Keratinocyte (primary cell): ENCODE results near the gene NUP210L. TPM values are rescaled to one million over a fixed set of nuclear protein-coding genes. Genes with fewer than 3 reads are reported as not detected.

Experiments
- DNase-seq: peaks from one replicate; pipeline ENCODE4 v3.0.0-alpha.2; 2011; ENCODE audit warnings: low read depth, missing footprints, low spot score
- FAIRE-seq: peaks from 2 replicates; lab custom pipeline; 2011; peaks lifted over from hg19 to GRCh38; lab: Jason Lieb, UNC
- H2AFZ ChIP-seq: 2 replicates; pipeline ENCODE4 v1.6.0; 2012; ENCODE audit warnings: low read length, control low read depth, inconsistent platforms; ENCODE audit not compliant: control insufficient read depth
- H3K27ac ChIP-seq: 2 replicates; pipeline ENCODE4 v1.5.1; 2011; ENCODE audit warnings: low read length; ENCODE audit not compliant: control insufficient read depth, insufficient read depth
- H3K27me3 ChIP-seq: 3 replicates; pipeline ENCODE4 v1.6.0; 2011; ENCODE audit warnings: low read length; ENCODE audit not compliant: control insufficient read depth, insufficient read depth; ENCODE audit errors: extremely low read depth
- H3K36me3 ChIP-seq, 2 experiments: 2 replicates in 1 of 2; 3 replicates in 1 of 2; pipeline ENCODE4 v1.5.1; 2011; ENCODE audit warnings: low read length in 2 of 2, mild to moderate bottlenecking in 1 of 2; ENCODE audit not compliant: control insufficient read depth in 2 of 2, insufficient read depth in 2 of 2; ENCODE audit errors: extremely low read depth in 1 of 2
- H3K4me1 ChIP-seq: 3 replicates; pipeline ENCODE4 v1.5.1; 2011; ENCODE audit warnings: low read length; ENCODE audit not compliant: control insufficient read depth, insufficient read depth; ENCODE audit errors: extremely low read depth
- H3K4me2 ChIP-seq: 3 replicates; pipeline ENCODE4 v1.6.0; 2011; ENCODE audit warnings: low read depth, low read length; ENCODE audit not compliant: control insufficient read depth, insufficient read depth; ENCODE audit errors: extremely low read depth
- H3K4me3 ChIP-seq, 3 experiments: fragments of 200-600 bp in 1 of 3; sonication (generic) in 1 of 3; 2 replicates in 2 of 3; 3 replicates in 1 of 3; pipeline ENCODE4 v1.5.1; 2011 to 2016; ENCODE audit warnings: low read length in 3 of 3, mild to moderate bottlenecking in 3 of 3, control low read depth in 2 of 3, inconsistent platforms in 1 of 3, low read depth in 1 of 3, mixed read lengths in 1 of 3, mixed run types in 1 of 3, moderate library complexity in 1 of 3; ENCODE audit not compliant: control insufficient read depth in 2 of 3, insufficient read depth in 2 of 3; ENCODE audit errors: extremely low read depth in 1 of 3
- H3K79me2 ChIP-seq: 2 replicates; pipeline ENCODE4 v1.6.0; 2012; ENCODE audit warnings: low read length; ENCODE audit not compliant: control insufficient read depth, insufficient read depth
- H3K9ac ChIP-seq: 3 replicates; pipeline ENCODE4 v1.6.0; 2011; ENCODE audit warnings: low read length; ENCODE audit not compliant: control insufficient read depth, insufficient read depth; ENCODE audit errors: extremely low read depth
- H3K9me1 ChIP-seq: 3 replicates; pipeline ENCODE4 v1.6.0; 2011; ENCODE audit warnings: low read length; ENCODE audit not compliant: control insufficient read depth, insufficient read depth; ENCODE audit errors: extremely low read depth
- H3K9me3 ChIP-seq: 2 replicates; pipeline ENCODE4 v1.5.1; 2012; ENCODE audit warnings: low read depth, low read length; ENCODE audit not compliant: control insufficient read depth
- H4K20me1 ChIP-seq: 3 replicates; pipeline ENCODE4 v1.6.0; 2011; ENCODE audit warnings: low read length; ENCODE audit not compliant: control insufficient read depth, insufficient read depth; ENCODE audit errors: extremely low read depth
- CTCF ChIP-seq, 3 experiments: IDR thresholded peaks in 1 of 3; conservative IDR thresholded peaks in 1 of 3; optimal IDR thresholded peaks in 1 of 3; 2 replicates in 2 of 3; 3 replicates in 1 of 3; pipeline versions ENCODE3 to v1.5.1; 2011; ENCODE audit warnings: low read length in 3 of 3, mild to moderate bottlenecking in 3 of 3, moderate library complexity in 2 of 3, control low read depth in 1 of 3, inconsistent platforms in 1 of 3; ENCODE audit not compliant: insufficient read depth in 2 of 3; ENCODE audit errors: extremely low read depth in 1 of 3
- EZH2 ChIP-seq: IDR thresholded peaks from one replicate; pipeline ENCODE4 v1.6.1; 2012; ENCODE audit warnings: inconsistent platforms, mild to moderate bottlenecking, low read length, moderate library complexity
- dilution Hi-C: fragments of 300-500 bp; cut with MboI; formaldehyde crosslinking; loops from one replicate; pipeline ENCODE4 v1.7.0; 2020; ENCODE audit warnings: low sequenced_read_pairs; ENCODE audit not compliant: extremely low pct_ligation_motif_present
- polyA plus RNA-seq, 5 experiments: library from polyadenylated mRNA; depleted of rRNA in 3 of 5; stranded (reverse) in 3 of 5; stranded (forward) in 1 of 5; unstranded in 1 of 5; fragments of >200 nt; gene quantifications; 1 replicate in 1 of 5; 2 replicates in 3 of 5; 3 replicates in 1 of 5; pipeline versions ENCODE4 v1.2.1 to v1.2.3, GENCODE V29; 2011 to 2012; ENCODE audit warnings: missing spikeins in 2 of 5, low read depth in 1 of 5, low replicate concordance in 1 of 5

NUP210L gene
- polyA plus RNA-seq, 1 donor (not counting 4 experiments of a cell fraction or from before 2014, with no cell fraction given) = 0.01 TPM

- Histone ChIP-seq H3K4me1 (no peaks in the 10 kb centered on the region), H3K9me3 (no peaks in the 10 kb centered on the region), H3K27me3 (no peaks in the 10 kb centered on the region), H3K79me2 (peaks cover 19% of the 10 kb centered on the region), H3K9ac (no peak overlapping the region), H4K20me1 (peaks cover 10% of the 10 kb centered on the region), H3K36me3 (peaks cover 12 to 49% of the 10 kb centered on the region in 2 experiments), H3K9me1 (peaks cover 5% of the 10 kb centered on the region), H3K4me2 (no peak overlapping the region), H3K4me3 (no peak overlapping the region), H2AFZ (no peak overlapping the region), H3K27ac (no peak overlapping the region)
- TF ChIP-seq CTCF (optimal IDR thresholded peaks at IDR 0.05 in 1 of 3, IDR thresholded peaks at IDR 0.05 in 1 of 3, conservative IDR thresholded peaks at IDR 0.05 in 1 of 3; ENCODE audit: extremely low read depth in 1 of 3, insufficient read depth in 2 of 3, low read length in 3 of 3) (no peak), EZH2 (no peak)
- DNase-seq (no peak), FAIRE-seq (no peak)
- dilution Hi-C loops = no loop called here
These were observed 2.8 kb upstream of the NUP210L start for GRCh38 chr1:154157520-154158306.

- H2AFZ ChIP-seq = no peak overlapping the region
- dilution Hi-C loops = no loop called here
- H3K4me3 ChIP-seq = no peak overlapping the region
- H3K9me1 ChIP-seq = peaks cover 3% of the 10 kb centered on the region
- no peak overlapping the region for H3K9ac ChIP-seq
- peaks cover 7 to 30% of the 10 kb centered on the region in 2 experiments for H3K36me3 ChIP-seq
- DNase-seq (no peak), FAIRE-seq (no peak)
- H3K27me3 ChIP-seq = no peaks in the 10 kb centered on the region
- H4K20me1 ChIP-seq = peaks cover 8% of the 10 kb centered on the region
- no peak overlapping the region for H3K4me2 ChIP-seq
- no peaks in the 10 kb centered on the region for H3K4me1 ChIP-seq
- TF ChIP-seq CTCF (optimal IDR thresholded peaks at IDR 0.05 in 1 of 3, IDR thresholded peaks at IDR 0.05 in 1 of 3, conservative IDR thresholded peaks at IDR 0.05 in 1 of 3; ENCODE audit: extremely low read depth in 1 of 3, insufficient read depth in 2 of 3, low read length in 3 of 3) = no peak
- no peak for TF ChIP-seq EZH2
- H3K9me3 ChIP-seq = no peaks in the 10 kb centered on the region
- H3K79me2 ChIP-seq = peaks cover 6% of the 10 kb centered on the region
- no peak overlapping the region for H3K27ac ChIP-seq
These were observed 378 bp upstream of the NUP210L start for GRCh38 chr1:154155251-154155650.
